ENCODE measurements around the gene RRAGC. TPM values are rescaled to one million over a fixed set of nuclear protein-coding genes. Genes with fewer than 3 reads are reported as not detected.

The RRAGC gene
- total RNA-seq, 1 experiment from 2014 or later: 11.4 TPM

GRCh38 chr1:38818175-38818976 lies 41.2 kb downstream of the RRAGC start (continued):
- no peak for TF ChIP-seq IRF2 (CRISPR knock-in tag; IDR thresholded peaks at IDR 0.05; ENCODE audit: borderline replicate concordance, low read depth)
- TF ChIP-seq, protein P1, sequence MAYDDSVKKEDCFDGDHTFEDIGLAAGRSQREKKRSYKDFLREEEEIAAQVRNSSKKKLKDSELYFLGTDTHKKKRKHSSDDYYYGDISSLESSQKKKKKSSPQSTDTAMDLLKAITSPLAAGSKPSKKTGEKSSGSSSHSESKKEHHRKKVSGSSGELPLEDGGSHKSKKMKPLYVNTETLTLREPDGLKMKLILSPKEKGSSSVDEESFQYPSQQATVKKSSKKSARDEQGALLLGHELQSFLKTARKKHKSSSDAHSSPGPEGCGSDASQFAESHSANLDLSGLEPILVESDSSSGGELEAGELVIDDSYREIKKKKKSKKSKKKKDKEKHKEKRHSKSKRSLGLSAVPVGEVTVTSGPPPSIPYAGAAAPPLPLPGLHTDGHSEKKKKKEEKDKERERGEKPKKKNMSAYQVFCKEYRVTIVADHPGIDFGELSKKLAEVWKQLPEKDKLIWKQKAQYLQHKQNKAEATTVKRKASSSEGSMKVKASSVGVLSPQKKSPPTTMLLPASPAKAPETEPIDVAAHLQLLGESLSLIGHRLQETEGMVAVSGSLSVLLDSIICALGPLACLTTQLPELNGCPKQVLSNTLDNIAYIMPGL (CRISPR knock-in tag; IDR thresholded peaks at IDR 0.05): peak; percentile 55; the same call in 1 of the 2 replicates
- no peak for TF ChIP-seq NFATC4 (CRISPR knock-in tag; IDR thresholded peaks at IDR 0.05)
- TF ChIP-seq, protein P2, sequence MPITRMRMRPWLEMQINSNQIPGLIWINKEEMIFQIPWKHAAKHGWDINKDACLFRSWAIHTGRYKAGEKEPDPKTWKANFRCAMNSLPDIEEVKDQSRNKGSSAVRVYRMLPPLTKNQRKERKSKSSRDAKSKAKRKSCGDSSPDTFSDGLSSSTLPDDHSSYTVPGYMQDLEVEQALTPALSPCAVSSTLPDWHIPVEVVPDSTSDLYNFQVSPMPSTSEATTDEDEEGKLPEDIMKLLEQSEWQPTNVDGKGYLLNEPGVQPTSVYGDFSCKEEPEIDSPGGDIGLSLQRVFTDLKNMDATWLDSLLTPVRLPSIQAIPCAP (CRISPR knock-in tag; IDR thresholded peaks at IDR 0.05): 0 out of 2 replicates have a peak, but pooled peaks have one; percentile 16
- no peak for TF ChIP-seq ZNF263 (CRISPR knock-in tag; IDR thresholded peaks at IDR 0.05; ENCODE audit: low read depth)
- TF ChIP-seq SMAD3 (CRISPR knock-in tag; IDR thresholded peaks at IDR 0.05; ENCODE audit: borderline replicate concordance): no peak
- no peak for TF ChIP-seq TEAD4 (CRISPR knock-in tag; IDR thresholded peaks at IDR 0.05)
- TF ChIP-seq, protein P3, sequence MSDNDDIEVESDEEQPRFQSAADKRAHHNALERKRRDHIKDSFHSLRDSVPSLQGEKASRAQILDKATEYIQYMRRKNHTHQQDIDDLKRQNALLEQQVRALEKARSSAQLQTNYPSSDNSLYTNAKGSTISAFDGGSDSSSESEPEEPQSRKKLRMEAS (CRISPR knock-in tag; IDR thresholded peaks at IDR 0.05): peak; percentile 28; the same call in 1 of the 2 replicates
- TF ChIP-seq ATF2 (CRISPR knock-in tag; IDR thresholded peaks at IDR 0.05; ENCODE audit: borderline replicate concordance, low read depth): no peak
- TF ChIP-seq, protein P4, sequence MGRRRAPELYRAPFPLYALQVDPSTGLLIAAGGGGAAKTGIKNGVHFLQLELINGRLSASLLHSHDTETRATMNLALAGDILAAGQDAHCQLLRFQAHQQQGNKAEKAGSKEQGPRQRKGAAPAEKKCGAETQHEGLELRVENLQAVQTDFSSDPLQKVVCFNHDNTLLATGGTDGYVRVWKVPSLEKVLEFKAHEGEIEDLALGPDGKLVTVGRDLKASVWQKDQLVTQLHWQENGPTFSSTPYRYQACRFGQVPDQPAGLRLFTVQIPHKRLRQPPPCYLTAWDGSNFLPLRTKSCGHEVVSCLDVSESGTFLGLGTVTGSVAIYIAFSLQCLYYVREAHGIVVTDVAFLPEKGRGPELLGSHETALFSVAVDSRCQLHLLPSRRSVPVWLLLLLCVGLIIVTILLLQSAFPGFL (CRISPR knock-in tag; IDR thresholded peaks at IDR 0.05; ENCODE audit: borderline replicate concordance): no peak
- no peak for TF ChIP-seq OVOL2 (CRISPR knock-in tag; IDR thresholded peaks at IDR 0.05; ENCODE audit: borderline replicate concordance)
- no peak for TF ChIP-seq SOX15 (CRISPR knock-in tag; IDR thresholded peaks at IDR 0.05)
- no peak for TF ChIP-seq PRRX2 (CRISPR knock-in tag; IDR thresholded peaks at IDR 0.05)
- no peak for TF ChIP-seq ATF1 (CRISPR knock-in tag; IDR thresholded peaks at IDR 0.05)
- TF ChIP-seq ZNF512 (CRISPR knock-in tag; IDR thresholded peaks at IDR 0.05; ENCODE audit: borderline replicate concordance): no peak
- TF ChIP-seq ARID4B (CRISPR knock-in tag; IDR thresholded peaks at IDR 0.05; ENCODE audit: borderline replicate concordance): no peak
- TF ChIP-seq RELA (CRISPR knock-in tag; IDR thresholded peaks at IDR 0.05; ENCODE audit: borderline replicate concordance): no peak
- TF ChIP-seq ERG (CRISPR knock-in tag; IDR thresholded peaks at IDR 0.05): no peak
- TF ChIP-seq, protein P5, sequence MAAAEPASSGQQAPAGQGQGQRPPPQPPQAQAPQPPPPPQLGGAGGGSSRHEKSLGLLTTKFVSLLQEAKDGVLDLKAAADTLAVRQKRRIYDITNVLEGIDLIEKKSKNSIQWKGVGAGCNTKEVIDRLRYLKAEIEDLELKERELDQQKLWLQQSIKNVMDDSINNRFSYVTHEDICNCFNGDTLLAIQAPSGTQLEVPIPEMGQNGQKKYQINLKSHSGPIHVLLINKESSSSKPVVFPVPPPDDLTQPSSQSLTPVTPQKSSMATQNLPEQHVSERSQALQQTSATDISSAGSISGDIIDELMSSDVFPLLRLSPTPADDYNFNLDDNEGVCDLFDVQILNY (CRISPR knock-in tag; IDR thresholded peaks at IDR 0.05): no peak
- TF ChIP-seq CTCF (IDR thresholded peaks at IDR 0.05): peak; percentile 84
- TF ChIP-seq ZNF232 (CRISPR knock-in tag; IDR thresholded peaks at IDR 0.05): no peak
- 0 out of 2 replicates have a peak, but pooled peaks have one; percentile 11 for TF ChIP-seq TP53 (CRISPR knock-in tag; IDR thresholded peaks at IDR 0.05)
